ENCODE measurements around the gene MRPS23.

Gene MRPS23
- total RNA-seq: 9.0 to 14.6 reads per million in 2 donors

- peak; percentile 89 to 99 (median 95) for DNase-seq
Measured at GRCh38 chr17:57849874-57850754, at the start of gene MRPS23. Gene MRPS23 (minus strand): TSS chr17:57850044. CDS start chr17:57850010, 34 bp downstream.

- DNase-seq: no peak
Measured at GRCh38 chr17:57899391-57899790, 49.5 kb upstream of the MRPS23 start.

GRCh38 chr17:57898487-57899311 is 48.9 kb upstream of the MRPS23 start:
- DNase-seq: no peak

GRCh38 chr17:57895382-57896060 is 45.7 kb upstream of the MRPS23 start:
- DNase-seq: no peak

GRCh38 chr17:57894848-57895247 is 45.0 kb upstream of the MRPS23 start:
- peak in 1 of 5 experiments; percentile 74 for DNase-seq

GRCh38 chr17:57892820-57893595 is 43.2 kb upstream of the MRPS23 start:
- DNase-seq: no peak

GRCh38 chr17:57892146-57892819 is 42.4 kb upstream of the MRPS23 start:
- peak; percentile 39 to 74 (median 61) for DNase-seq

- no peak for DNase-seq
Measured at GRCh38 chr17:57890857-57891232, 41.0 kb upstream of the MRPS23 start.

- no peak for DNase-seq
Measured at GRCh38 chr17:57889892-57890856, 40.3 kb upstream of the MRPS23 start.

GRCh38 chr17:57889252-57889651 is 39.4 kb upstream of the MRPS23 start:
- DNase-seq: no peak

GRCh38 chr17:57888311-57889216 is 38.7 kb upstream of the MRPS23 start:
- no peak for DNase-seq

GRCh38 chr17:57887161-57887560 is 37.3 kb upstream of the MRPS23 start:
- DNase-seq: no peak

GRCh38 chr17:57886020-57886419 is 36.2 kb upstream of the MRPS23 start:
- no peak for DNase-seq

- DNase-seq: no peak
Measured at GRCh38 chr17:57885148-57885915, 35.5 kb upstream of the MRPS23 start.

- DNase-seq: no peak
Measured at GRCh38 chr17:57881783-57882351, 32.0 kb upstream of the MRPS23 start.

- no peak for DNase-seq
Measured at GRCh38 chr17:57881143-57881542, 31.3 kb upstream of the MRPS23 start.

GRCh38 chr17:57880086-57880456 is 30.2 kb upstream of the MRPS23 start:
- peak in 1 of 5 experiments; percentile 19 for DNase-seq

- no peak for DNase-seq
Measured at GRCh38 chr17:57879437-57880085, 29.7 kb upstream of the MRPS23 start.
